T-helper 22 cell (primary cell): ENCODE data around the gene NDST3.
"Not testable (repeated sequence)": the region's sequence is repeated elsewhere in the genome, so short reads cannot be mapped to it uniquely, and the experiment has no call there.

Experiments used
- DNase-seq: peaks from one replicate; pipeline ENCODE4 v3.0.0-alpha.2; 2020; ENCODE audit warnings: low read depth

NDST3 gene

DNA sequence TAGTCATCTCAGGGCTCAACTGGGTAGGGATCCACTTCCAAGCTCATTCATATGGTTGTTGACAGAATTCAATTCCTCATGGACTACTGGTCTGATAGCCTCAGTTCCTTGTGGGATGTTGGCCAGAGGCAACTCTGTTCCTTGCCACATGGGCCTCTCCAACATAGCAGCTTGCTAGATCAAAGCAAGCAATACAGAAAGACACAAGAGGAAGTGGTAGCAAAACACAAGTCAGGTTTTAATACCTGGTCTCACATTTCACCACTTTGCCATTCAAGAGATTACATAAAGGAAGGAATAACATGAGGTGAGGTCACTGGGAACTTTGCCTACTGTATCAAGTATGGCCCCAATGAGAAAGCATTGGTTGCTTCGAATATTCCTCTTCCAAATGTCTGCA lies 239.4 kb downstream of the NDST3 start:
- DNase-seq = no peak

DNA sequence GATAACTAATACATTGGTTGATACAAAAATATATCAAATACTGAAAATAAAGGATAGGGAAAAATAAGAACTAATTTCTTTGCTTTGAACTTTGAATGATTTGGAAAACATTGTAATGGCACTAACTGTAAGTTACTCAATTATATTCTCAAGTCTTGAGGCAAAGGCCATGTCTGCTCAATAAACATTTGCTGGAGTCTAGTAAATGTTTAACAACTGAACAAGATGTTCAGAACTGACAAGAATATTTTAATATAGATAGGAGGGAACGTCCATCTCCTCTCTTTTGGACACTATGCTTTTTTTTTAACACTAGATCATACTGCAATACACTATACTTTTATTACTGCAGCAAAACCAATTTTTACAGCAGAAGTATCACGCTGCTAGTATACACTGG lies 242.3 kb downstream of the NDST3 start:
- no peak for DNase-seq

DNA sequence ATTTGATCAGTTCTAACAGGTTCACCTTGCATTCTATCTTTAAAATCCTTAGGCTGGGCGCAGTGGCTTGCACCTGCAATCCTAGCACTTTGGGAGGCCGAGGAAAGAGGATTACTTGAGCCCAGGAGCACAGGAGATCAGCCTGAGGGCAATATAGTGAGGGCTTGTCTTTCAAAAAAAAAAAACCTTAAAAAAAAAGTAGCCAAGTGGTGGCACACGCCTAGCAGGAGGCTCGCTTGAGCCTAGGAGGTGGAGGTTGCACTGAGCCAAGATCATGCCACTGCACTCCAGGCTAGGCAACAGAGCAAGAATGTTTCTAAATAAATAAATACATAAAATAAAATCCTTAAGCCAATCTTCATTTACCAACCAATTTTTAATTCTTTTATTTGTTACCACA lies 243.0 kb downstream of the NDST3 start:
- no peak for DNase-seq

DNA sequence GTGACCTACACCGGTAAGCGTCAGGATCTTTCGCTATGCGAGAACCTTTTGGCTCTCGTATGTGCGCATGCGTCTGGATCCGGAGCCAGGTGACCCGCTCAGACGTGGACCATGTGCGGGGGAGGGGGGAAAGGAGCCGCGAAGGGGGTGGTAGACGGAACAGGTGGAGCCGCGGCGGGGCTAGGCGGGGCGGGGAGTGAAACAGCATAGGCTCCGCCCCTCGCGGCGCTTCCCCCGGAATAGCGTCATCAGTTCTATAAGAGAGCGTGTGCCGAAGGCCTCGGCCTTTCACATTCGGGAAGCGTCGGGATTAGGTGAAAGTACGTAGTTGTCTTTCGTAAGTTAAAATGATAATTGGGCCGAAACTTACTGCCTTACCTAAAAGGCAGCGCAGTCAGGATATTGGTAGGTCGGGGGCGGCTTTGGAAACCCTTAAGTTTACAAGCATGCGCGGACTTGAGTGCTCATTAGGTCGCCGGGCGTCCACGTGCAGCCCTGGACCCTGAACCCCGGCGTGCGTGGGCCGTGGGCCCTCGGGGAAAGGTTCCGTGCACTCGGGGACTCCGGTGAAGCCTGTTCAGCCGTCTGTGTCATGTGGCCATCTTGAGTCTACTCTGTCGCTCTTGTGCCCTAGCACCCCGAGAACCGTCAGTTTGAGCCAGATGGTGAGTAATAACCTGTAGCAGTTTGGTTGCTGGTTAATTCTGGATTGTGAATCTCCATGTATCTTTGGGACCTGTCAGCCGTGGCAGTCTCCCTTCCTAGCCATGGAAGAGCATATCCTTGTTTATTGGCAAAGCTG lies 244.4 kb downstream of the NDST3 start:
- DNase-seq = peak; percentile 98

DNA sequence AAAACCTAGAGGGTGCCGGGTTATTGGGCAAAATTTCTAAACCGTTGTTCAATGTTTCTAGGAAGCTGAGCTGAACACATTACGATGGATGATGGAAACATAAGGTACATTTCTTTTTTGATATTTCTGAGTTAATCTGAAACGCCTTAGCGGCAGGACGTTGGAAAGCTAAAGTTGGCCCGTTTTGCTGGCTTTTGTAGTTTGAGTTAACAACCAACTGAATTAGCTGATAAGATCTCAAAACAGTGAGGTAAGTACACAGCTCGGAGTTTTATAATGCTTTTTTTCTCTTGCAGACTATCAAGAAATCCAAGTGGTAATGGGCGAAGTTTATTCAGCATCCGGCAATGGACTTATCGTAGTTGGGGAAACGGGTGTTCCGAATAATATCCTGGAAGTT lies 245.0 kb downstream of the NDST3 start:
- DNase-seq = no peak

DNA sequence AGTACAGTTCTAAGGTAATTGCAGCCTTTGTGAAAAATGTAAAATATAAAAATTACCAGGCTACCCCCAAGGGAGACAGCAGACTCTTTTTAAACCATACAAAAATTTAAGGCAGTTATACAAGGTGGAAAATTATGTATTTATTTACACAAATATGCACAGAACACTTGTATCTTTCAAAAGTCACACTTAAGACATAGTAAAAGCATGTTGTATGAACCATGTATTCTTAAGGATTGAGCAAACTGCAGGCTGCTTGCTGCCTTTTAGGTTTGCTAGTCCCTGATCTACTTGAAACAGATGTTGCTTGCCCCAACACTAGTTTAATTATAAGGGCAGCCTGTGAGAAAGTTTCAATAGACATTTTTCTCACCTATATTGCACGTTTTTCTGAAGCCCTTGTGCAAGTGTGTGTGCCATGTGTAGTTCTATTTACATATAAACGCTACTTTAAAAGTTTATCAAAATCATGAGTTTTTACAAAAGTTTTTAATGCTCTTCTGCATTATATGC lies 245.7 kb downstream of the NDST3 start:
- no peak for DNase-seq

DNA sequence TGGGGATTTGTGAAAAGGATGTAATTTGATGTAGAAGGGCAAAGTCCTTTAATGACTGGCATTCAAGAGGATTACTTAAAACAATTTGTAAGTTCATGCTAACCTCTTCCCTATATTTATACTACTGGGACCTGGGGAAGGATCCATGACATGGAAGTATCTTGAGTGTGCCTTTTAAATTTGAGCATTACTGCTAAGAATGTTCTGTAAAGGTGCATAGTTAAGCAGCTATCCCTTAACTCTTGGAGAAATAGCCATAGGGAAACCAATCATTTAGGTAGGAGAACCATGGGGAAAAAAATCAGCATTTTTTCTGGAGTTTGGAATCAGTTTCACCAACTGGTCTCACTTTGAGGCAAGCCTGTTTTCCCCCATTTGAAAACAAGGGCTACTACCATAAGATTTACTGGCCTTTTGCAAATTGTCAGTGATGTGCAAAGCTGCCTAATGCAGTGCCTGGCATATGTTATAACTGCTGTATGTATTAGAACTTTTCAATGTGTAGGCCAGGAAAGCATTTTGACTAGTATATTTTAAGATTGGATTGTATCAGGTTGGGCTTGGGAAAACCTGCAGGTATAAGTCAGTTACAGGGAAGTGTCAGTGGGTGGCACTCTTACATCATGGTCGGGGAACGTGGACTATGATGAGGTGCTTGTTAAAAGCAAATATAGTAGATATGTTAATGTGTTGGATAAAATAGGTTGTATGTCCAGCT lies 246.4 kb downstream of the NDST3 start:
- no peak for DNase-seq

DNA sequence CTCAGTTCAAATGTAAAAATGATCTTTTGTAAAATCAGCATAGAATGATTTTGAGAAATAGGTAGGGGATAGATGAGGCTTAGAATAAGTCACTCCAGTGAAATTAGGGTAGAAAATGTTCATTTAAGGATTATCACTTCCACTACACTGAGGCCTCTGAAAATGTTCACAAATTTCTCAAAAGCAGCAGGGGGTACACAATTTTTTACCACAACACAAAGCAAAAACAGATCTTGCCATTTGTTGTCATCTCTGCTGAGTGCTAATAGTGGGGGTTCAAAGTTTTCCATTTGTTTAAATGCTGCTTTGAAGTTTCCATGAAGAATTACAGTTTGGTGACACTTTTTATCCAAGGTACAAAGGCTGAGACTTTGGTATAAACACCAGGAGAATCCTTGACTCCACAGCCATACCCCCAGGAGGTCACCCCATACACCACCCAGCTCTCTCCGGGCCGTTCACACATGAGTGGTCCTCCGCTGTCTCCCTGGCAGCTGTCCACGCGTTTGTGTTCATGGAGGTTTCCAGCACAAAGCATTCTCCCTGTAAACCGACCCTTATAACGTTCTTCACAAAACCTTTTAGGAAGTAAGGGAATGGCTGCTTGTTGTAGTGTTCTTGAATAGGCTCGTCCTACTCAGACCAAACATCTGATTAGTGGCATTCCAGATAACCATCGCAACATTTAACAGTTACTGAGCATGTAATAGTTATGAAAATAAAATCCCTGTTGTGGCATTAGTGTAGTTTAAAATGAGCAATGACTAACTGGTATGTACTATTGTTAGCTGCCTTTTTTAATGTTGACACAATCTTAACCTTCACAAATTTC lies 247.5 kb downstream of the NDST3 start:
- DNase-seq = no peak

DNA sequence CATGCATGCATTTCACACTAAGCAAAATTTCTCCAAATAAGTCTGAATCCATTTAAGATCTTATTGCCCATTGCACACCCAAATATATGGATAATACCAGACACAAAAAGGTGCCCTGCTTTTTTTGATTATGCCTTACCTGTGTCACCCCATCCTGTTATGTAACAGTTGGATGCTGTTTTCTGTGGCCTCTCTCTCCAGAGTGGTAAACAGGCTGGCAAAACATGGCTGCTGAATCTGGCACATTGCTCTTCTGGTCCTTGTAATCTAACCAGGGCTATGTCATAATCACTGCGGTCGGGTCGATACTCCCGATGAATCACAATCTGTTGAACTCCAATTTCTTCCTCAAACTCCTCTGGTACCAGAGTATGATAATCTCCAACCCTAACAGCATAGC lies 248.4 kb downstream of the NDST3 start:
- DNase-seq = no peak

DNA sequence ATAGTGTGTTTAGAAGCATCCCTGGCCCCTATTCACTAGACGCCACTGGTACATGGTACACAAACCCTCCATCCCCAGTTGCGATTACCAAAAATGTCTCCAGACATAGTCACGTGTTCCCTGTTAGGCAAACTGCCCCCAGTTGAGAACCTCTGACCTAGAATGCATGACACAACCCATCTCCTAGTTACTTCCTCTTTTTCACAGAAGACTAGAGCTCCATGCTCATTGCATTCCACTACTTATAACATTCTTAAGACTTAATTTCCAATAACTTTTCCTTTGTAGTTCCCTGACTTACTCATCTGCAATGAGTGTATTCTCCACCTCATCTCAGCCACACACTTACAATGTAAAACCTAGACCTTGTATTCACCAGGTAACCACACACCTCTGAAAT lies 249.9 kb downstream of the NDST3 start:
- DNase-seq = no peak

DNA sequence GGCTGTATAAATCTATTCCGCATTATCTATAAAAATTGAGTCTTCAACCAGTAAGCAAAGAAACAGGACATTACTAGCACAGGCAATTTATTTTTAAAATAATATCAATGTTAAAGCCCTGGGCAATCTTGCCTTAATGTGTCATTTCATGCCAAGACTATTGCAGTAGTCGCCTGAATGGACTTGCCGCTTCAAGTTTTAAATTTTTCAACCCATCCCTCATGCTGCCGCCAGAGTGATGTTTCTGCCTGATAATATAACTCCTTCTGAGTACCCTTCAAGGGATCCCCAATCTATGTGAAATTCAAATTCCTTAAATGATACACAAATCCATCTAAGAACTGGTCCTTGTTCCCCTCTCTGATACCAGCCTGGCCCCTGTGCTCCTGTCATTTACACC lies 251.6 kb downstream of the NDST3 start:
- no peak for DNase-seq

DNA sequence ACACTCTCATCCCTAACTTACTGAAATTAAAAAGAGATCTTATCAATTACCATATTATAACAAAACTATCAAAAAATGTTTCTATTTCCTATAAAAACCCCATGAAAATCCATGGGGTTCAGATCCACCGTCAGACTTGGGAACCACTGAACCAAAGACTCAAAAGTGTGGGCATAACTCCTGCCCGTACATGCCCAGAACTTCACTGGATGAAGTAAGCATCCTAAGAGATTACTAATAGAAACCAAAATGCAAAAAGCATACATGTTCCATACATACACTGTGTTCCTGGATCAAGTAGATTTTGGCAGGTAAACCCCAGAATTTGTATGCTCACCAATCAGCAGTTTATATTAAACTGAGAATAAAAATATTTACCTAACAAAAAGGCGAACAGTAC lies 252.4 kb downstream of the NDST3 start:
- no peak for DNase-seq

DNA sequence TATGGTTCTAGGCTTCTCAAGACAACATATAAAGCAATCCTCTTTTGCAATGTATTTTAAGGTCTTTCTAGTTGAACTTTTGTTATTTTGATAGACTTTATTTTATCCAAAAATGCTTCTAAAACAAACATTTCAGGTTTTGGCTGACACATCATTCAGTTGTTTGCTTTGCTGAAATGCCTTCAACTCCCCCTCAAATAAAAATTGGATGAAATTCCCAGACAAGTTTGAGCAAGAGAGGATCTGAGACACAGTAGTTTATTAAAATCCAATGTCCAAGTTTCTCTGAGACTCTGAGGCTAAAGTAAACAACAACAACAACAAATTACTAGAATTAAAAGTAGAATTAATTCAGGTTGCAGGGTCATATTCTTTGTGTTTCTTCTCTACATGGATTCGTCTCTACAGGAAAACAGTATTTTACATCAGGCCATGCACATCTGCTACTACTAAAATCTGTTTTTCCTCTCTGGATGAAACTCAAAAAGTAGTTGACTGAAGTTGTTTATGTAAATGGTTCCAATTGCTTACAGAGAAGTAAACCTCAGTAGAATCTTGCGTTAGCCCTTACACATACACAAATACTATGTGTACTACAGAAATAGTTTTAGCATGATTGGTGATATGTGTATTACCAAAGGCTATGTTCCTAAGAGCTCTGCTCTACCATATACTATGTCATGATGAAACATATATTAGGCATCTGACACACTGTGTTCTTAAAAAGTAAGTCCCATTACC lies 253.6 kb downstream of the NDST3 start:
- DNase-seq = no peak

DNA sequence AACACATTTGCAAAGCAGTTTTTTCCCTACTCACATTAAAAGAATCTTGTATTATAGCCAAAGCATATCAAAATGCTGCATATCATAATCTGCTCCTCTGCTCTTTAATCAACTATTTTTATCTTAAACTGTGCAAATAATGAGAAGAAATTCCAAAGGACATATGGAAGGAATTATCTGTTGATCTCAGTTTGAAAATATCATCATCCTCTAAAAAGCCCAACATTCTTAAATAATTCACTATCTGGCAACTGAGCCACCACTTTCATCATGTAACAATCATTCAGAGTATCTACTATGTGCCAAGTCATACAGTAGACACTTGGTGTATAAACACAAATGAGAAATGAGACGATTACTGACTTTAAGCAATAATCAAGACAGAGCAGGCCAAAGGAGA lies 255.5 kb downstream of the NDST3 start:
- DNase-seq = no peak

DNA sequence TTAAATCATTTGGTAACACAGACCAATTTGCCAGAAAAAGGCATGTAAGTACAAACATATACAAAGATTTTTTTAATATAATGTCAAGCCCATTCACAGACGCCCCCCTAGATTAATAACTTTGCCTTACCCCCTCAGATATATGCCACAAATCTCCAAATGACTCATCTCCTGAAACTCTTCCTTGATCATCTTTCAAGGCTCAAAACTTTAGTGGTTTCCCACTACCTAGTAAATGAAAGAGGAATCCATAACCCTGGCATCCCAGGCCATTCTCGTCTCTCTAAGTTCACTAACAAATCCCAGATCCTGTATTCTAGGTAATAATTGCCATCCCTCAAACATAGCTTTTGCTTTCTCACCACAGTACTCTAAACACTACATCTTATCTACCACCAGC lies 256.7 kb downstream of the NDST3 start:
- DNase-seq = no peak

DNA sequence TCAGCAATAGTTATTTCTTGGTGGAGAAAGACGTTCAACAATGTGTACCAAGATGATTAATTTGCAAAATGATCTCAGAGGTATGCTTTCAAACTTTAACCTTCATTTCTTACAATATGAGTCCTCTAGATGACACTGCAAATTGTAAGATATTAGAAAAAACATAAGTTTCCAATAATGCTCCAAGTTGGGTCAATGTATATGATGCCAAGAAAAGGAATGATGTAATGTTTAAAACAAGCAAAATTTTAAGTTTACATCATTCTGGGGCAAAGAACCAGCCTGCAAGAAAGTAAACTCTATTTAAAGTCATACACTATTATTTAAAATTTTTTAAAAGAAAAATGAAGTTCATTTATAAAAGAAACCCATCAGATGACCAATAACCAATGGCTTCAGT lies 262.4 kb downstream of the NDST3 start:
- no peak for DNase-seq

DNA sequence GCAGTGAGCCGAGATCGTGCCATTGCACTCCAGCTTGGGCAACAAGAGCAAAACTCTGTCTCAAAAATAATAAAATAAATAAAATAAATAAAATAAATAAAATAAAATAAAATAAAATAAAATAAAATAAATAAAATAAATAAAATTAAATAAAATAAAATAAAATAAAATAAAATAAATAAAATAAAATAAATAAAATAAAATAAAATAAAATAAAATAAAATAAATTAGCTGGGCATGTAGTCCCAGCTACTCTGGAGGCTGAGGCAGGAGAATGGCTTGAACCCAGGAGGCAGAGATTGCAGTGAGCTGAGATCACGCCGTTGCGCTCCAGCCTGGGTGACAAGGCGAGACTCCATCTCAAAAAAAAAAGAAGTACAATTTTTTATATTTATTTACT lies 265.3 kb downstream of the NDST3 start:
- not testable (repeated sequence) for DNase-seq

DNA sequence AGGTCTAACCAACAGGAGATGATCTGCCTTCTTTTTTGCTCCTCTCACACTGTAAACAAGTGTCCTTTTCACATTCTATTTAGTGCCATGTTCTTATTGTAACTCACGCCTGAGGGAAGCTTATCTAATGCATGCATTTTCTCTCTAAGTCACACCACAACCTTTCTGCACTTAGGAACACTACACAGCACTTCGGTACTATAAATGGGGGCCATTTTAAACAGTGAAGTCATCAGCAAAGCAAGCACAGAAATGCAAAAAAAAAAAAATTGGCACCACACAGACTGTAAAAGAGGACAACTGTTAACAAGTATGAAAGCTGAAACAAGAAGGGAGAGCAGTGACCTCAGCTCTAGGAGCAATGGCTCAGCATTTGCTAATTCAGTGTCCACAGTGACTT lies 273.4 kb downstream of the NDST3 start:
- DNase-seq = no peak
